Stimulated activated CD4-positive, alpha-beta T cell treated with anti-CD3 and anti-CD28 coated beads, TNF-alpha, amount 100 ng/mL, for 24 hours (primary cell): ENCODE data around the gene IDS.
"Not testable (repeated sequence)": the region's sequence is repeated elsewhere in the genome, so short reads cannot be mapped to it uniquely, and the experiment has no call there.

Experiments
- DNase-seq, 3 experiments: peaks; one replicate each; pipeline ENCODE4 v3.0.0-alpha.2; 2020; ENCODE audit warnings: low read depth in 3 of 3

Gene IDS, protein sequence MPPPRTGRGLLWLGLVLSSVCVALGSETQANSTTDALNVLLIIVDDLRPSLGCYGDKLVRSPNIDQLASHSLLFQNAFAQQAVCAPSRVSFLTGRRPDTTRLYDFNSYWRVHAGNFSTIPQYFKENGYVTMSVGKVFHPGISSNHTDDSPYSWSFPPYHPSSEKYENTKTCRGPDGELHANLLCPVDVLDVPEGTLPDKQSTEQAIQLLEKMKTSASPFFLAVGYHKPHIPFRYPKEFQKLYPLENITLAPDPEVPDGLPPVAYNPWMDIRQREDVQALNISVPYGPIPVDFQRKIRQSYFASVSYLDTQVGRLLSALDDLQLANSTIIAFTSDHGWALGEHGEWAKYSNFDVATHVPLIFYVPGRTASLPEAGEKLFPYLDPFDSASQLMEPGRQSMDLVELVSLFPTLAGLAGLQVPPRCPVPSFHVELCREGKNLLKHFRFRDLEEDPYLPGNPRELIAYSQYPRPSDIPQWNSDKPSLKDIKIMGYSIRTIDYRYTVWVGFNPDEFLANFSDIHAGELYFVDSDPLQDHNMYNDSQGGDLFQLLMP

DNA sequence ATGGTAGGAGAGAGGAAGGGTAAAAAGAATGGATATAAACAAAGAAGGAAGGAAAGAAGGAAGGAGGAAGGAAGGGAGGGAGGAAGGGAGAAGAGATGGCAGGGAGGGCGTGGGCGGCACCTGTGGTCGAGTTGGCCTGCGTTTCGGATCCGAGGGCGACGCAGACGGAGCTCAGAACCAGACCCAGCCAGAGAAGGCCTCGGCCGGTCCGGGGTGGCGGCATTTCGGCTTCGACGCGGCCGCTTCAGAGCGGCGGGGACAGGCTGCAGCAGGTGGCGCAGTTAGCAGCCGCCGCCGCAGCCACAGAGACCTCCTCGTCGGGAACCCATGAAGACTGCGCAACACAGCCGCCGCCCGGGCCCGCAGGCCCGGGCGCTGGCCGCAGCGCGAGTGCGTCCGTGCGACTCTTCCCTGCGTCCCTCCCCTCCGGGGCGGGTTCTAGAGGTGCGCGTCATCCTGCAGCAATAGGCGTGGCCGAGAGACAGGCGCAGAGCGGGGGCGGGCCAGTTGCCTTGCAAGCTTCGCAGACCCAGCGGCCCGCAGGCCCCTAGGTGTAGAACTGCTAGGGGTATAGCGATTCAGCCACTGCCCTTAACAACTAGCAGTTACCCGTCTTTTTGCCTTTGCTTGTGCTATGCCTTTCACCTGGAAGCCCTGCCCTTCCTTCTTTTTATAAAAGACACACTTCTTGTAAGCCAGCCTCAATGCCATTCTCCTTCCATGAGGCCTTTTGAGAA is at the start of gene IDS:
IDS (minus strand) TSS at position 392 of the 737 bp plus-strand sequence; CDS start at position 223, 169 bp downstream.
- DNase-seq = peak; percentile 60 to 82 (median 72)

DNA sequence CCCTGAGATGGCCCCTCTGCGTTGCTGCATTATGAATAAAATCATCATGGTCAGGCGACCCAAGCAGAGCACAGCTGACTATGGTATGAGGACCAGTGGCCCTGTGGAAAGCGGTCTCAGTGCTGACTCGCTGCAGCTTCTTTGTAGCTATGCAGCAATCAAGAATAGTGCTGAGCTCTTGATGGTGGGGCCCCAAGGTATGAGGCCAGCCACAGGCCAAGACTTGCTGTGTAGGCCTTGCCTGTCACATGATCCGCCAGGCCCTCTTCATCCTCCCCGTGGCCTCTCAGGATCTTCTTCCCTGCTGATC is 46.8 kb upstream of the IDS start:
- not testable (repeated sequence) for DNase-seq

DNA sequence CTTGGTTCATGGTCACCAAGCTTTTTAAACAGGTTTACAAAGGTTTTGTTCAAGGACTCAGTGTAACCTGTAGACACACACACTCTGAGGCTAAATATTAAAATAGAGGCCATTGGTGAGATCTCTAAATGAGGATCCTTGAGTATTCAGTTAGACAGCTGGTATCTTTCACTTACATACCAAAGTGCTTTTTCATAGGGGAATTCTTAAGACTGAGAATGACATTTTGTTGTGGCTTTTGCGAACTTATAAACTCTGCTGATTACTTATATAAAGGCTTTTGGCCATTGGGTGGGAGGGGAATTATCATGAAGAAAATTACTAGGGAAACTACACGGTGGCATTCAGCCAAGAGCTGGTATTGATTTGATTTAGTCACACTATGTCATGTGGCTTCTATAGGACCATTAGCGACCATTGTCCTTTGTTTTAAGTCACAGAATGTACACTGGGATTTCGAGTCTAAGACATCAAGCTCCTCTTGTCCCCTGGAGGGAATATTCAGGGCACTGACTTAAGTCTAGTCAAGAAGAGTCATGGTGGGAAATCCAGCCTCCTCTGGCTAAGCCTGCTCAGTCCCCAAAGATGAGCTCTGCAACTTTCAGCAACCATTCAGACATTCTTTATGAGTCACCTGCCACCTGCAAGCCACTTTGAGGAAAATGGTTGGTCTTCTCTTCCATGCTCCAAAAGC is 46.3 kb upstream of the IDS start:
- DNase-seq = not testable (repeated sequence)

DNA sequence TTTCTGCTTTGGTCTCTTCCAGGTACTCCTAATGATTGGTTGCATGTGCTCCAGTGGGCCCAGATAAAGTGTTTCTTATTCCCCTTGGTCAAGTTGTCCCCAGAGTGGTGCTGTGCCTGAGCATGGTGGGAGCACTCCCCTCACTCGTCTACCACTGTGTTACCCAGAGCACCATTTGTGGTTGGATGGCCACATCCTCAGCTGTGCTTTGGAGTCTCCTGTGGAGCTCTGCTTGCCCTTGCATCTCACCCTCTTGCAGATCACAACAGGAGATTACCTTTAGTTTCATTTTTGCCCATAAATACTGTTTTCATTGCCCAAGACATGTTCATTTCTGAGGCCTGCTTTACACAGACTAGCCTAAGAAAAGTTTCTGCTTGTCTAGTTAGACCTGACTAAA is 45.3 kb upstream of the IDS start:
- not testable (repeated sequence) for DNase-seq

DNA sequence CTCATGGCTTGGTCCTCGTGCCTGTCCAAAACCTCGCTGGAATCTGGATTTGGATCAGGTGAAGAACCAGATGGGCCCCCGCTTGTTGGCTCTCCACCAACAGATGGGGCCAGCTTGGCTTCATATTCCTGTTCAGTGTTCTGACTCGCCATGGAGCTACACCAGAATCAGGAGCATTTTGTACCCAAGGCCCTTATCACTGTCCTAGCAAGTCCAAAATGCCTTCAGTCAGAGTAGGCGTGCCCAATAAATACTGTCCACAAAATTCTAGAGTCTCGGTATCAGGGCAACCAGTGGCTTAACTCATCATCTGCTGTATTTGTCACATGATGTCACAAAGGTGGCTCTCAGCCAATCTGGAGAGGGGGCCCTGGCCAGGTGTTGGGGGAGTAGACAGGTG is 44.6 kb upstream of the IDS start, which contains the start of gene HSFX3:
HSFX3 (minus strand) TSS at position 224 of the 400 bp plus-strand sequence; CDS start at position 152, 72 bp downstream.
- DNase-seq = not testable (repeated sequence)

DNA sequence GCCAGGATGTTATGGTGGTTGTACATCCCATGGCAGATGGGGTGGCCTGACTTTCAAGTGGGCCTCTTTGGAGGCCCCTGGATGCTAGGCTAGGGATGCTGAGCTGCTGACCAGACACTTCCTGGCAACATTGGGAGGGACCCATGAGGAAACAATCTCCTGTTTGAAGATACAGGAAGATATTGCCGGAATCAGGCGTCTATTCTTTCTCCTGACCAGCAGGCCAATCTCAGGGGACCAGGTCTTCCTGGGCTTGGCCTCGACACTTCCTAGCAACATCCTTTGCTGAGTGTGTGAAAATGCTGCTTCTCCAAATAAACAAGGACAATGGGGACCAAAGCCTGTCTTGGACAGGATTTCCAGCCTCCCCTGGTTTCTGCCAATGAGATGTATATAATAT is 42.7 kb upstream of the IDS start:
- DNase-seq = not testable (repeated sequence)

DNA sequence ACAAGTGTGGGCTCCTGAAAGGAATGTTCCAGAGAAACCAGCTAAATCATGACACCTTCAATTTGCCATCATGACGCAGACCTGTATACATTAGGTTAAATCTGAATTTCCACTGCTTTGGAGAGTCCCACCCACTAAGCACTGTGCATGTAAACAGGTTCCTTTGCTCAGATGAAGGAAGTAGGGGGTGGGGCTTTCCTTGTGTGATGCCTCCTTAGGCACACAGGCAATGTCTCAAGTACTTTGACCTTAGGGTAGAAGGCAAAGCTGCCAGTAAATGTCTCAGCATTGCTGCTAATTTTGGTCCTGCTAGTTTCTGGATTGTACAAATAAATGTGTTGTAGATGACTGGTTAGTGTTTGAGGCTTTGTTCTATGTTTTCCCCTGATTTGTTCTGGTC is 41.9 kb upstream of the IDS start:
- not testable (repeated sequence) for DNase-seq

DNA sequence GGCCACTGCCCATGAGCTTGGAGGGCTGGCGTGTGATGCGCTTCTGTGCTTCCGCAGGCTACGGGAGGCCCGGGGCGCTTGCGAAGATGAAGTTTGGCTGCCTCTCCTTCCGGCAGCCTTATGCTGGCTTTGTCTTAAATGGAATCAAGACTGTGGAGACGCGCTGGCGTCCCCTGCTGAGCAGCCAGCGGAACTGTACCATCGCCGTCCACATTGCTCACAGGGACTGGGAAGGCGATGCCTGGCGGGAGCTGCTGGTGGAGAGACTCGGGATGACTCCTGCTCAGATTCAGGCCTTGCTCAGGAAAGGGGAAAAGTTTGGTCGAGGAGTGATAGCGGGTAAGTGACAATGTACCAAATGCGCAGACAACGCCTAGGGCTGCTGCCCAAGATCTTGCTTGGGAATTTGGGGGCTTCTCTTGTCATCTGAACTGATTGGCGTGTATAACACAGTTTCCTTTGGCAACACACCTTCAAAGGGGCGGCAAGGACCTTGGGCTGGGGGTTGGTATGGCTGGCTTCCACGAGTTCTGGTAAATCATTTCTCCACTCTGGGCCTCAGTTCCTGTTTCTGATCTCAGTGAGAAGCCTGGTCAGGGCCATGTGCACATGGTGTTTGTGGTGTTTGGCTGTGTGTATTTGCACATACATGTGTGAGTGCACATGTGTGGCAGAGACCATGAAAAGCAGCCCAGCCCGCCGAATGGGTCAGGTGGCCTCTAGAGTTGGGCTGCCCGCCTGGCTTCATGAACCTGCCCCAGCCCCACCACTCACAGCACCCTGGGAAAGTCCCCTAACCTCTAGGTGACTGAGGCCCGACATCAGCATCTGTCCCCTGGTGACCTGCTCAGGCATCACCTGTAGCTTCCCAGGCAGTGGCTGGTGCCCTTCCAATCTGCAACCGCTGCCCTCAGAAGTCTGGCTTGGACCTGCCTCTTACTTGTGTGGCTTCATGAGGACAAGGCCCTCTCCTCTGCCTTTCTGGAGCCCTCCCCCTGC is 40.7 kb upstream of the IDS start:
- not testable (repeated sequence) for DNase-seq

DNA sequence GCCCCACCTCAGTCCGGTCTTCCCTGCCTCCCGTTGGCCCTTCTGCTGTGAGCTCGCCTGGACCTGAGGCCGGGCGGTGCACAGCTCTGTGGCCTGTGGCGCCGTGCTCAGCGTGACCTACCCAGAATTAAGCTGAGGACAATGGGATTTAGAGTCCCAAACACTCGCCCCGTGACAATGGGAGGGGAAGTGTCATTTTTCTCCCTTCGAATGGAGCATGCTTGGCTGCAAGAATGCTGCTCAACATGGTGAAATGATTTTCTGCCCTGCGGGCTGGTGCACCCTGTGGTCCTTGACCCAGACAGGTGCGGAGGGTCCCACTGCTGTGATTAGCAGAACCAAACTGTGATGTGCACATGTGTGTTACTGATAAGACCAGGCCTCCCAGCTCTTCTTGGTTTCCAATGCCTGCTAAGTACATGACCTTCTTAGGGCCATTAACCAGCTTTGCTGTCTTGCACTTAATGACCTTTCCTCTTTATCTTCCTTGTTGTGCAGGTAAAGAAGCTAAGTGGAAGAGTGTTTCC is 36.5 kb upstream of the IDS start:
- DNase-seq = no peak

DNA sequence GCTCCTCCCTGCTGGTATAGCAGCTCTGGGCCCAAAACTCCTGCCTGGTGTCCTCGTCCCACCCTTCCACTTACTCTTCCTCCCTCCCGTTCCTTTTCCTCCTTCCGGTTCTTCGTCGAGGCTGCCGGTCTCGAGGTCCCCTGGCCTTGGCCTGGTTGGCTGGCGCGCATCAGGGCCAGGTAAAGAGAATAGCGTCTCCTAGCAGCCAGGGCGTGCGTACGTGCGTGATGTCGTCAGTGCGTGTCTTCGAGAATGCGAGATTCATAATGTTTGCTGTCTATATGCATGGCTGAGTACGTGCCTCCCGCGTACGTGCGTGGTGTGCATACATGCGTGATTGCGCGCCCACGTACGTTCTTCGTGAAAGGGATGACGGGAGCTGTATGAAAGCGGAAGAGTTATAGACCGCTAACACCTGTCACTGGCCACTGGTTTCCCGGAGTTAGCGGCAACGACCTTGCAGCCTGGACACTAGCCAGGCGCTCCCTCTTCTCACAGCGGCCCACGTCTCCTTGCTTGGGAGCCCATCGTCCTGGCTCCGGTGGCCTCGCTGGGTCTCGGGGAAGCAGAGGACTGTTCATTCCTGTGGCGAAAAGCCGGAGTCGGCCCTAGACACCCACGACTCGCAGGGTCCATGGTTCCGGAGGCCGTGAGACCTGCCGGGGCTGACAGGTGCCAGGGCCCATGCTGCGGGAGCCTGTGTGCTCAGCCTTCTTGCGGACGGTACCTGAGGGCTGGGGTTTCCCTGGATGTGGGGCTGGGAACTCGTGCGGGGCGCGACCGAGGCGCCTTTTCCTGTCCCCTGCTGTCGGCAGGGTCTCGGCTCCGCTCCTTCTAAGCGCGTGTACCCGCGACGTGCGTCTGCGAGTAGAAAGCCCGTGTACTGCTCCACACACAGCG is 35.8 kb upstream of the IDS start, which contains the start of gene EOLA1:
EOLA1 (plus strand) TSS at position 392 of the 900 bp plus-strand sequence. CDS start 4,619 bp downstream, outside the sequence.
- peak; percentile 76 to 87 (median 84) for DNase-seq

DNA sequence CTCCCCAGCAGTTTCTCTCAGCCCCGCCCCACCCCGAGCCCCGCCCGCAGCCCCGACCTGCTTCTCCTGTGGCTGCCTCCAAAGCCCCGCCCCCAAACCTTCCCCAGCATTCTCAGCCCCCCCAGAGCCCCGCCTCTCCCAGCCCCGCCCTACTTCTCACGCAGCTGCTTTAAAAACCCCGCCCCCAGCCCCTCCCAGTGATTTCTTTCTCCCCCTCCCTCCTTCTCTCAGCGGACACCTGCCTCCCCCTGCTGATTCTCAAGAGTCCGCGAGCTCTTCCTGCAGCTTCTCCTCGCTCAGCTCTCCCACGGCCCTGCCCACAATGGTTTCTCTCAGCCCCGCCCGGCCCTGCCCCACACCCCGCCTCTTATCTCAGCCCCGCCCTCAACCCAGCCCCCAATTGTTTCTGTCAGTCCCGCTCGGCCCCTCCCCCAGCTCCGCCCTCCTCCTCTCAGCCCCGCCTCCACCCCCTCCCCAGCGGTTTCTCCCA is 35.1 kb upstream of the IDS start:
- DNase-seq = peak; percentile 71 to 86 (median 76)

DNA sequence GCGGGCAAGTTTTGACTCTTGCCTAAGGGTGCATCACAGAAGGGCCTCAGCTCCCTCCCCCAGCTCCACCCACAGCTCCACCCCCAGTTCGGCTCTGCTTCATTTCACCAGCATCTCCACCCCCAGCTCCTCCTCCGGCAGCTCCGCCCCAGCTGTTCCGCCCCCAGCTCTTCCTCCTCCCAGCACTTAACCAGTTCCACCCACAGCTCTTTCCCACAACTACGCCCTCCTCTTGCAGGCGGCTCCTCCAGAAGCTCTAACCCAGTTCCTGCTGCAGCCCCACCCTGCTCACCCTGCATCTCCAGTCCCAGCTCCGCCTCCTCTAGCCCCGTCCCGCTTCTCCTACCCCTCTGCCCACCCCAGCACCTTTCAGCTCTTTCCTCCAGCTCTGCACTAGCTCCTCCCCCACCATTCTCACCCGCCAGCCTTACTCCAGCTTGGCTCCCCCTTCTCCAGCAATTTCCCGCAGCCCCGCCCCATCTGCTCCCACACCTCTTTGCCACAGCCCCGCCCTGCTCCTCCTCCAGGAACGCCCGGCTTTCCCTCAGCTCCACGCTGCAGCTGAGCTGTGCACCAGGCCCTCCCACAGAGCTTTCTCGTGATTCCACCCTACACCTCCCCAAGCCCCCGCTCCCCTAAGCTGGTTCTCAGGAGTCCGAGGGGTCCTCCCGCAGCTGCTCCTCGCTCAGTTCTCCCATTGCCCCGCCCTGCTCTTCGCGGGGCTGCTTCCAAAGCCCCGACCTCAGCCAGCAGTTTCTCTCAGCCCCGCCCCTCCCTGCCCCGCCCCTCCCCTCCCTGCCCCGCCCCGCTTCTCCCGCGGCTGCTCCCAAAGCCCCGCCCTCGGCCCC is 34.4 kb upstream of the IDS start:
- peak; percentile 46 to 82 (median 52) for DNase-seq

DNA sequence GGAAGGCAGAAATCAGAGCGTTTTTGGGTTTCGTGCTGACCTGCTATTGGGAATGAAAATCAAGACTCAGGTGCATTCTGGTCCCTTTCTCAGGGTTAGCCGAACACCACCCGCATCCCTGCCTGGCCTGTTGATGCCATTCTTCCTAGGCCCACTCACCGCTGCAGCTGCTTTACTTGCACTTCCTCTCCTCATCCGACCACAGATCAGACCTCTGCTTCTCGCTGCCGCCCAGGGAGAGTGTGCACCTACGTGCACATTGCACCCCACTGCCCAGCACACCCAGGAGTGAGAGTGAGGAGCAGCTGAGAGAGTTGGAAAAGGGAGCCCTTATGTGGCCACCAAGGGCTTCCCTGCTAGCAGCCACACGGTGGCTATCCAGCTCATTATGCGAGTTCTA is 32.4 kb upstream of the IDS start:
- DNase-seq = not testable (repeated sequence)

DNA sequence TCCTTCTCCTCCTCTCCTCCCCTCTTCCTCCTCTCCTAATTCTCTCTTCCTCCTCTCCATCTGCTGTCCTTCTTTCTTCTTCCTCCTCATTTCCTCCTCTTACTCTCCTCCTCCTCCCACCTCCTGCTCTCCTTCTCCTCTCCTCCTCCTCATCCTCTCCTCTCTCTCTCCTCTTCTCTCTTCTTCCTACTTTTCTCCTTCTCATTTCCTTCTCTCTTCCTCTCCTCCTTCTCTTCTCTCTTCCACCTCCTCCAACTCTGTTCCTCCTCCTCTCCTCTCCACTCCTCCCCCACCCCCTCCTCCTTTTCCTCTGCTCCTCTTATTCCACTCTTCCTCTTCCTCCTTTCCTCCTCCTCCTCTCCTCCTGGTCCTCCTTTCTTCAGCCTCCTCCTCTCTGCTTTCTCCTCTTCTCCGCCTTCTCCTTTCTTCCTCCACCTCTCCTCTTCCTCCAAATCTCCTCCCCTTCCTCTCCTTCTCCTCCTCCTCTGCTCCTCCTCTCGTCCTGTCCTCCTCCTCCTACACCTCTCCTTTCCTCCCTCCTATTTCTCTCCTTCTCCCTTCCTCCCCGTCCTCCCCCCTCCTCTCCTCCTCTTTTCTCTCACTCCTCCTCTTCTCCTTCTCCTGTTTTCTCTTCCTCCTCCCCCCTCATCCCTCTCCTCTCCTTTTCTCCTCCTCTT is 30.0 kb upstream of the IDS start:
- not testable (repeated sequence) for DNase-seq

DNA sequence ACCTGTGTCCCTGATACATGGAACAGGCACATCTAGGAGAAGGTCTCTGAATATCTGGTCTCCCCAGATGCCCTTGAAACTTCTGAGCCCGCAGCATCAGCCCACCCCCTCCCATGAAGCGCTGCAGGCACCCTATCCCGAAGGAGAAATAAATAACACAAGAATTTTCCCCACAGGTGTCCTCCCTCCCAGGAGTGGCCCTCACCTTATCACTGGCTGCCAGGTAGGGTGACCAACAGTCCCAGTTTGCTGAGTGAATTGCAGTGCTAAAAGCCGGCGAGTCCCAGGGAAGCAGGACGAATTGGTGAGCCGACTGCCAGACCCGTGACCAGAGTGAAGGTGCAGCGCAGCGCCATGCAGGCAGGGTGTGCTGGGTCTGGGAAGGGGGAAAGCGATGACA is 28.9 kb upstream of the IDS start:
- not testable (repeated sequence) for DNase-seq

DNA sequence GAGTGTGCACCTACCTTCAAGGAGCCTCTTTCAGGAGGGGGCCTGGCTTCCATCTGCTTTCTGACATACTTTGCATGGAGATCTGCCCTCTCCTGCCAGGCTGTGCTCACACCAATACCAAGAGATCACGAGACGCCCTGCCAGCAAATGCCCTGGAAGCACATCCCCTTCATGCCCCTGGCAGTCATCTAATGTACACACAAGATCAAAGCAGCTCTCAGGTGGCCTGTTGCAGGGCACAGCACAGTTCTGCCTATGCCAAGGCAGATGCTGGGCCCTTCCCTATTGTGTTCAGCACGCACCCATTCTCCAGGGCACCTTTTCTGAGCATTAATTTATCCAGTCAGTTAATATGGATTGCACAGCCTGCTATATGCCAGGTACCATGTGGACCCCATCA is 27.8 kb upstream of the IDS start:
- DNase-seq = not testable (repeated sequence)

DNA sequence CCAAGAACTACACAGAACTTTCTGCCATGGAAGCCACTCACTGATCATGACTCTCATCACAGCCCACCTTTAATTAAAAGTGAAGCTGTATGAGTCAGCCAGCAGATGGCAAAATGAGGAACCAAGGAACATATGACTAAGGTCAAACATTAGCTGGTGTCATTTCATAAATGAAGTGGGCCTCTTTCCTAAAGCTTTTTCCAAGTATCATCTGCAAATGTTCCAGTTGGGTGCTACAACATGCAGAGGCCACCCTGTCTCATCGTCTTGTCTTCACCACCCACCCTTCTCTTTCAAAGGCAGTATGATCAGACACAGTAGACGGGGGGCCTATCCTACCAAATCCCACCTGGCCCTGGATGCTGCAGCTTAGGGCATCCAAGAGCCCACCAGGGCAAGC is 26.5 kb upstream of the IDS start:
- no peak for DNase-seq

DNA sequence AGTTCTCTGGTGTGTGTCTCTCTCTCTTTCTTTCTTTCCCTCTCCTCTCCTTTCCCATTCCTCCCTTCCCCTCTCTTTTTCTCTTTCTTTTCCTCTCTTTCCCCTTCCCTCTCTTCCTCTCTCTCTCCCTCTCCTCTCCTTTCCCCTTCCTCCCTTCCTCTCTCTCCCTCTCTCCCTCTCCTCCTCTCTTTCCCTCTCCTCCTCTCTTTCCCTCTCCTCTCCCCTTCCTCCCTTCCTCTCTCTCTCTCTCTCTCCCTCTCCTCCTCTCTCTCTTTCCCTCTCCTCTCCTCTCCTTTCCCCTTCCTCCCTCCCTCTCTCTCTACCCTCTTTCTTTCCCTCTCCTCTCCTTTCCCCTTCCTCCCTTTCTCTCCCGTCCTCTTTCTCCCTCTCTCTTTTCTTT is 23.3 kb upstream of the IDS start:
- no peak for DNase-seq
